HEK293T (cell line): ENCODE data around the gene AGTRAP.

Experiments used
- CTBP1 ChIP-seq: fragments of 450-650 bp; IDR thresholded peaks from 2 replicates; pipeline ENCODE4 v1.6.1; 2016; ENCODE audit warnings: borderline replicate concordance
- ELF4 ChIP-seq: fragments of 450-650 bp; IDR thresholded peaks from 2 replicates; pipeline ENCODE4 v1.6.1; 2017; ENCODE audit warnings: antibody characterized with exemption
- FOXA1 ChIP-seq: fragments of 450-650 bp; IDR thresholded peaks from 2 replicates; pipeline ENCODE4 v1.6.1; 2016; ENCODE audit warnings: mild to moderate bottlenecking
- HDGF ChIP-seq: fragments of 450-650 bp; IDR thresholded peaks from 2 replicates; pipeline ENCODE4 v1.6.1; 2017; ENCODE audit warnings: antibody characterized with exemption, borderline replicate concordance
- SUZ12 ChIP-seq: fragments of 450-650 bp; IDR thresholded peaks from 2 replicates; pipeline ENCODE4 v1.6.1; 2016; ENCODE audit warnings: mild to moderate bottlenecking
- TARDBP ChIP-seq: fragments of 450-650 bp; IDR thresholded peaks from 2 replicates; pipeline ENCODE4 v1.6.1; 2016

DNA sequence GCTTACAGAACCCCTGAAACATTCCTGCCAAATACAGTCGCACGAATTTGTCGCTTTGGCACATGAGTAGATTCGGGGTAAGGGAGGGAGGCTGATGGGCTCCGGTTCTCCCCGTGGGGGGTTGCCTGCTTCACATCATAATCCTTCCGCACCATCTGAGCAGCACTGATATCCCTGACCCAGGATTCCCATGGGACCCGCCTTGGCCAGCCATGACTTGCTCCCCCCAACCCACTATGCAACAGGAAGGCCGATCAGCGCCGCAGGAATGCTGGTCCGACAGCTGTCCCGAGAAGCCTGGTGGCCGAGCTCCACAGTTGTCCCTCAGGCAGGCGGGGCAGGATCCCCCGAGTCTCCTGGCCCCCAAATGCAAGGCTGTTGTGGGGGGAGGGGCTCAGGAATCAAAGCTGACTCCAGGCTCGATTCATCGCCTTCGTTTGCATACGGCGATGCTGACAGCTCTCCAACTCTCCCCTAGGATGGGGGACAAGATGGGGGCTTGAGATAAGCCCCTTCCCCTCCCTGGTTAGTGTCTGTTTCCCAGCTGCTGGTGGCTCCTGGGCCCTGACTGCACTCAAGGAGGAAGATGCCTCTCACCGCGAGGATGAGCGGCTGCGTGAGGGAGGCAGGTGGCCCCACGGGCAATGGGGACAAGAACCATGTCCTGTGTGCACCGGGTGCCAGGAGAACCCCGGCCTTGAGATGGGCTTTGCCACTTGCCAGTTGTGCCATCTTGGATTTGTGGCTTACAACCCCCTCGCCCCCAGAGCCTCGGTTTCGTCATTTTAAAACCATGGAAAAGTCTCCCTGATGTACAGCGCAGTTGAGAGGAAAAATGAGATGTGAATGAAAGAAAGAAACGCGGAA is 35.1 kb upstream of the AGTRAP start:
- TF ChIP-seq HDGF: no peak
- TF ChIP-seq ELF4: no peak
- no peak for TF ChIP-seq TARDBP
- no peak for TF ChIP-seq CTBP1
- no peak for TF ChIP-seq SUZ12
- TF ChIP-seq FOXA1: no peak
